ENCODE data around the gene C12orf57. TPM values are rescaled to one million over a fixed set of nuclear protein-coding genes. Genes with fewer than 3 reads are reported as not detected.

C12orf57 gene
- total RNA-seq, 1 experiment from 2014 or later = 176 TPM

DNA sequence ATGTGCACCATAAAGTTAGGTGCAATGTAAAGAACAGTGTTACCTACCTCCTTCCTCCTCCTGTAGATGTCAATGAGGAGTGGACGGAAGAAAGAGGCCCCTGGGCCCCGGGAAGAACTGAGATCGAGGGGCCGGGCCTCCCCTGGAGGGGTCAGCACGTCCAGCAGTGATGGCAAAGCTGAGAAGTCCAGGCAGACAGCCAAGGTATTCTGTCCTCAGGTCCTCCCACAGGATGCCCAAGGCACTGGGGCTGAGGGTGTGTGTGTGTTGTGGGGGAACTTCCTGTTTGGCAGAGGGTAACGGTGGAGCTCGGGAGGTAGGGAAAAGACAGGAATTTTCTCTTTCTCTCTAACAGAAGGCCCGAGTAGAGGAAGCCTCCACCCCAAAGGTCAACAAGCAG lies 9.7 kb upstream of the C12orf57 start:
- TF ChIP-seq, protein P1, sequence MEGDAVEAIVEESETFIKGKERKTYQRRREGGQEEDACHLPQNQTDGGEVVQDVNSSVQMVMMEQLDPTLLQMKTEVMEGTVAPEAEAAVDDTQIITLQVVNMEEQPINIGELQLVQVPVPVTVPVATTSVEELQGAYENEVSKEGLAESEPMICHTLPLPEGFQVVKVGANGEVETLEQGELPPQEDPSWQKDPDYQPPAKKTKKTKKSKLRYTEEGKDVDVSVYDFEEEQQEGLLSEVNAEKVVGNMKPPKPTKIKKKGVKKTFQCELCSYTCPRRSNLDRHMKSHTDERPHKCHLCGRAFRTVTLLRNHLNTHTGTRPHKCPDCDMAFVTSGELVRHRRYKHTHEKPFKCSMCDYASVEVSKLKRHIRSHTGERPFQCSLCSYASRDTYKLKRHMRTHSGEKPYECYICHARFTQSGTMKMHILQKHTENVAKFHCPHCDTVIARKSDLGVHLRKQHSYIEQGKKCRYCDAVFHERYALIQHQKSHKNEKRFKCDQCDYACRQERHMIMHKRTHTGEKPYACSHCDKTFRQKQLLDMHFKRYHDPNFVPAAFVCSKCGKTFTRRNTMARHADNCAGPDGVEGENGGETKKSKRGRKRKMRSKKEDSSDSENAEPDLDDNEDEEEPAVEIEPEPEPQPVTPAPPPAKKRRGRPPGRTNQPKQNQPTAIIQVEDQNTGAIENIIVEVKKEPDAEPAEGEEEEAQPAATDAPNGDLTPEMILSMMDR (IDR thresholded peaks at IDR 0.05; ENCODE audit: unreplicated experiment) = no peak
- ChIA-PET CTCF (interaction anchor here (0.7 to 9.7 kb wide), 5 partner anchors 11 to 61 kb away, joined by 3 to 114 read pairs (median 5); partner anchors contain the start of gene SPSB2), POLR2A (interaction anchor here (0.7 to 1.7 kb wide), 5 partner anchors 9 to 81 kb away, joined by 4 to 10 read pairs (median 5); no protein-coding TSS in a partner anchor)
- Mint-ChIP-seq H3K9me3 (ENCODE audit: unreplicated experiment) (no peaks in the 10 kb centered on the region), H3K4me1 (ENCODE audit: insufficient read depth, unreplicated experiment) (peaks cover 54% of the 10 kb centered on the region), H3K27me3 (ENCODE audit: insufficient read depth, unreplicated experiment) (no peaks in the 10 kb centered on the region), H3K27ac (ENCODE audit: low read depth, unreplicated experiment) (peak overlapping the region; percentile 51), H3K36me3 (ENCODE audit: insufficient read depth, unreplicated experiment) (peaks cover 80% of the 10 kb centered on the region), H3K4me3 (ENCODE audit: unreplicated experiment) (no peak overlapping the region)
- BruUV-seq (replicated peaks) = no TSS peak
- no peak for DNase-seq (ENCODE audit: unreplicated experiment)
- intact Hi-C loops (cut with micrococcal nuclease) = no loop called here

DNA sequence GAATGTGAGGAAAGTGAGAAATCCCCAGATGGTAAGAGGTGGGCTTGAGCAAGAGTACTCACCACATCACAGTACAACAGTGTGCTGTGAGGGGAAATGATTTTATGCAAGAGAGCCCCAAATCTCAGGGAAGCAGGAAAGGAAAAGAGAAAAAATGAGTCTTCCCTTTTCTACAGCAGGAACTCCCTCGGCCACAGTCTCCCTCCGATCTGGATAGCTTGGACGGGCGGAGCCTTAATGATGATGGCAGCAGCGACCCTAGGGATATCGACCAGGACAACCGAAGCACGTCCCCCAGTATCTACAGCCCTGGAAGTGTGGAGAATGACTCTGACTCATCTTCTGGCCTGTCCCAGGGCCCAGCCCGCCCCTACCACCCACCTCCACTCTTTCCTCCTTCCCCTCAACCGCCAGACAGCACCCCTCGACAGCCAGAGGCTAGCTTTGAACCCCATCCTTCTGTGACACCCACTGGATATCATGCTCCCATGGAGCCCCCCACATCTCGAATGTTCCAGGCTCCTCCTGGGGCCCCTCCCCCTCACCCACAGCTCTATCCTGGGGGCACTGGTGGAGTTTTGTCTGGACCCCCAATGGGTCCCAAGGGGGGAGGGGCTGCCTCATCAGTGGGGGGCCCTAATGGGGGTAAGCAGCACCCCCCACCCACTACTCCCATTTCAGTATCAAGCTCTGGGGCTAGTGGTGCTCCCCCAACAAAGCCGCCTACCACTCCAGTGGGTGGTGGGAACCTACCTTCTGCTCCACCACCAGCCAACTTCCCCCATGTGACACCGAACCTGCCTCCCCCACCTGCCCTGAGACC lies 8.2 kb upstream of the C12orf57 start:
- POLR2A ChIA-PET = interaction anchor here (0.6 to 1.7 kb wide), 4 partner anchors 9 to 29 kb away, joined by 3 to 6 read pairs (median 5); no protein-coding TSS in a partner anchor
- H3K4me3 Mint-ChIP-seq (ENCODE audit: unreplicated experiment) = no peak overlapping the region
- TF ChIP-seq, protein P1 (IDR thresholded peaks at IDR 0.05; ENCODE audit: unreplicated experiment) = no peak

DNA sequence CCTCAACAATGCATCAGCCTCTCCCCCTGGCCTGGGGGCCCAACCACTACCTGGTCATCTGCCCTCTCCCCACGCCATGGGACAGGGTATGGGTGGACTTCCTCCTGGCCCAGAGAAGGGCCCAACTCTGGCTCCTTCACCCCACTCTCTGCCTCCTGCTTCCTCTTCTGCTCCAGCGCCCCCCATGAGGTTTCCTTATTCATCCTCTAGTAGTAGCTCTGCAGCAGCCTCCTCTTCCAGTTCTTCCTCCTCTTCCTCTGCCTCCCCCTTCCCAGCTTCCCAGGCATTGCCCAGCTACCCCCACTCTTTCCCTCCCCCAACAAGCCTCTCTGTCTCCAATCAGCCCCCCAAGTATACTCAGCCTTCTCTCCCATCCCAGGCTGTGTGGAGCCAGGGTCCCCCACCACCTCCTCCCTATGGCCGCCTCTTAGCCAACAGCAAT lies 7.6 kb upstream of the C12orf57 start:
- Mint-ChIP-seq H3K36me3 (ENCODE audit: insufficient read depth, unreplicated experiment) (peaks cover 89% of the 10 kb centered on the region), H3K27ac (ENCODE audit: low read depth, unreplicated experiment) (peak overlapping the region; percentile 5), H3K4me3 (ENCODE audit: unreplicated experiment) (peak overlapping the region; percentile 63), H3K9me3 (ENCODE audit: unreplicated experiment) (no peaks in the 10 kb centered on the region), H3K27me3 (ENCODE audit: insufficient read depth, unreplicated experiment) (no peaks in the 10 kb centered on the region), H3K4me1 (ENCODE audit: insufficient read depth, unreplicated experiment) (peaks cover 39% of the 10 kb centered on the region)
- POLR2A ChIA-PET = interaction anchor here (0.7 to 1.0 kb wide), 4 partner anchors 9 to 28 kb away, joined by 3 to 6 read pairs (median 6); no protein-coding TSS in a partner anchor
- CTCF ChIA-PET = interaction anchor here (0.6 to 9.7 kb wide), 3 partner anchors 13 to 300 kb away, joined by 3 to 114 read pairs (median 3); partner anchors contain the start of gene LPAR5
- intact Hi-C loops (cut with micrococcal nuclease) = no loop called here
- TF ChIP-seq, protein P1 (IDR thresholded peaks at IDR 0.05; ENCODE audit: unreplicated experiment) = no peak
- no peak for DNase-seq (ENCODE audit: unreplicated experiment)
- no TSS peak for BruUV-seq (replicated peaks)

More for the DNA sequence above, 8.2 kb upstream of the C12orf57 start:
- Mint-ChIP-seq H3K4me1 (ENCODE audit: insufficient read depth, unreplicated experiment) (peaks cover 39% of the 10 kb centered on the region), H3K9me3 (ENCODE audit: unreplicated experiment) (no peaks in the 10 kb centered on the region), H3K36me3 (ENCODE audit: insufficient read depth, unreplicated experiment) (peaks cover 88% of the 10 kb centered on the region), H3K27me3 (ENCODE audit: insufficient read depth, unreplicated experiment) (no peaks in the 10 kb centered on the region), H3K27ac (ENCODE audit: low read depth, unreplicated experiment) (peak overlapping the region; percentile 57)
- DNase-seq (ENCODE audit: unreplicated experiment) = no peak
- CTCF ChIA-PET = interaction anchor here (0.6 to 9.7 kb wide), 2 partner anchors 12 to 68 kb away, joined by 3 to 114 read pairs; partner anchors contain the start of gene TPI1
- intact Hi-C loops (cut with micrococcal nuclease) = no loop called here
- BruUV-seq (replicated peaks) = no TSS peak
